ENCODE data around the gene CYFIP2.

Gene CYFIP2

DNA sequence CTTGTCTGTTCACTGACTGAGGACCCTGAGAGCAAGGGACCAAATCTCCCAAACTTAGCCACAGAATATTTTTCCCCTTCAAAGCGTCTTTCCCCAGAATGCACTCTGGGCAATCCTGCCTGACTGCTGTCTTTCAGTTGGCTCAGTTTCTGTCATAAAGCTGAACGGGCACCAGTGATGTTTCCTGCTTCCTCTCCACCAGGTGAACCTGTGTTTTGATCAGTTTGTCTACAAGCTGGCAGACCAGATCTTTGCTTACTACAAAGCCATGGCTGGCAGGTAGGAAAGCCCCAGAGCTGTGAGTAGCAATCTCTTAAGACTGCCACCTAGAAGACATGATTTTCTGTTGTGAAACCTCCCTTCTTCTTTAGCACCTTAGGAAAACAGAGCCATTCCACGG is 61.8 kb downstream of the CYFIP2 start:
- no peak for DNase-seq

DNA sequence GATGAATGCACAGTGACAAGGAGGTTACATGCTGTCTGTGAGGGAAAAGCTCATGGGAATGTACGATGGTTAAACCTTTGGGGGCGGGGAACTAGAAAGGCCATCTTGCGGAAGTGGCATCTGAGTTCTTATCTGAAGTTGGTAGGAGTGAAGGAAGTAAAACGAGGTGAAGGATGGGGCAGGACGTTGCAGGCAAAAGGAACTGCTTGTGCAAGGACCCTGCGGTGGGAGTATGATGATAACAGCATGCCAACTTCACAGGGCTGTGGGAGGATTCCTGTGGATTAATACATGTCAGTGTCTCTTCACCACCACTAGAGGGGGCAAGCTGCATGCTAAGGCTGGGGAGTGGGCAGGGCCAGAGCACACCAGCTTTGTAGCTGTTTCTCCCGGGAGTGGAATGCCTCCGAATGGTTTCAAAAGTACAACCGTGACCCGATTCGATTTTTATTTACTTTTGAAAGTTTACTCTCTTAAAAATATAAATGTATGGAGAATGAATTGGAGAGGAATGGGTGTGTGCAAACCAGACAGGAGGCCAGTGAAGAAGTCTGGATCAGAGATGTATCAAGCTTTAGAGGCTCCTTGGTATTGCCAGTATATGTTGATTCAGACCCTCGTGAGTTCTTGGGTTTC is 62.5 kb downstream of the CYFIP2 start:
- DNase-seq = peak; percentile 79 to 84

DNA sequence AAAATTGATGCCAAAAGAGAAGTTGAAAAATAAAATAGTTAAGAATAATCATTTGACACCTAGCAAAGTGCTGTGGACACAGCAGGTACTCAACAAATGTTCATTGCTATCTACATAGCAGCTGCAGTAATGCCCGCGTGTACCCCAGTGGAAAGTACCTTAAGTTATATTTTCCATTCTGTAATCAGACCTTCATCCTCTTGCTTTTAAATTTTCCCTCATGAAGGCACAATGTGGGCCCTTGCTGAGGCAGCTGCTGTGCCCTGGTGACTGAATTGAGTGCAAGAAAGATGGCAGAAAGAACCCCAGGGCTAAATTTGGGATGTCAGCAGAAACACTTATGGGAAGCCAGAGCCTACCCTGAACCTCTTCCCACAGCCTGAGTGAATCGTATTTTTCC is 65.9 kb downstream of the CYFIP2 start:
- DNase-seq = no peak

DNA sequence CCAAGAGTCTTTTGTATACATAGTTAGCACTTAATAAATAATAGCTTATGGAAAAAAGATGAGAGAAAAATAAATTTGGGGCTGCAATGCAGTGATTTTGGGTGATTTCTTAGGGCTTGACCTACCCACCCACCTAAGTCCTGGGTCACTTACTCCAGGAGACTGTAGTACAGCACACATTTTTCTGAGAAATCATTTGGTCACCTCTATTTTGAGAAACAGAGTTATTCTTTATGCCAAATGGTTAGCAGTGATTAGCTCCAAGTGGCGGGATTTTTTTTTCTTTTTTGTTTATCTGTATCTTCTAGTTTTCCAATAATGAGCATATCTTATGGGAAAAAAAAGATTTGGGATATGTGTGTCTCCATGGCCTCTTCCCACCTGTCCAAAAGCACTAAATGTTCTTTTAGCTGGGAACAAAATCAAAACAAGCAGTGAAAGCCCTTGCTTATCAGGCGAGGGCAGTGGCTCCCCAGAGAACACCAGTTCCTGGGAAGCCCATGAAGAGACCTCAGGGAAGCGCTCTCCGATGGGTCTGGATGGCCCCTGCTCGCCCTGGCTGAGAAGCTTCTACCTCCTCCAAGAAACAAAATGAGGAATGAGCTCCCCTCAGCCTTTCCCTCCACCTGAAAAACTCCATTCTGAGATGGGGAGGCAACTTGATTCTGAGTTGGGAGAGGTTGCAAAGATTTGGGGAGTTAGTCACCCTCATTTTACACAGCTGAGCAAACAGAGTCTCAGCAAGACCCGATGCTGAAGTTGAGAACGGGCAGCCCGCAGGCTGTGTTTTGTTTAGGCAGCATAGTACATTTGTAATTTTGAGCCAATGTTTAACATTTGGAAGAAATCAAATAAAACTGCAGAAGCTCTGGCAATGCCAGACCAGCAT is 69.9 kb downstream of the CYFIP2 start:
- DNase-seq = no peak

DNA sequence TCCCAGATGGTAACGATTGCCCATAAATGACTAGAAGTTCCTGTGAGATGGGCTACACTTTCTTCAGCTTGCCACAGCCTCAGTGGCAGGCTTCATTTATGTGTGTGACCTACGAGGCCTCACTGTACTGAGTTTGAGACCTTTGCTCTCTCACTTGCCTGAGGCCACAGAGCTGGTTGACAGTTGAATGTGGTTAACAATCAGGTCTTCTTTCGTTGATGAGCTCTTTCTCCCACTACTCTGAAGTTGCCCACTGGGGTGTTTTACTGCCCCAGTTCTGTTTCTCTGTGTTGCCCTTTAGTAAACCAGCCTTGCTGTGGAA is 70.5 kb downstream of the CYFIP2 start:
- DNase-seq = no peak

DNA sequence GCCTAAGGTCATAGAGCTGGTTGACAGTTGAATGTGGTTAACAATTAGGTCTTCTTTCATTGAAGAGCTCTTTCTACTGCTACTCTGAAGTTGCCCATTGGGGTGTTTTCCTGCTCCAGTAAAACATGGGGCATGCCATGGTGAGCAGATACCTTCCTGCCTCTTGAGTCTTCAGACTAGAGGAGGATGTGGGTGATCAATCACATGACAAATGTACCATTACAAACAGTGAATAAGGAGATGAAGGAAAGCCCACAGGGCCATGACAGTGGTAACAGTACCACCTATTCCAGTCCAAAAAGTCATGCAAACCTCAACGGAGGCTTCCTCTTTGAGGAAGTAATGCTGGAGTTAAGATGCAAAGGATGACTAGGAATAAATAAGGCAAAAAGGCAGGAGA is 73.5 kb downstream of the CYFIP2 start:
- no peak for DNase-seq

DNA sequence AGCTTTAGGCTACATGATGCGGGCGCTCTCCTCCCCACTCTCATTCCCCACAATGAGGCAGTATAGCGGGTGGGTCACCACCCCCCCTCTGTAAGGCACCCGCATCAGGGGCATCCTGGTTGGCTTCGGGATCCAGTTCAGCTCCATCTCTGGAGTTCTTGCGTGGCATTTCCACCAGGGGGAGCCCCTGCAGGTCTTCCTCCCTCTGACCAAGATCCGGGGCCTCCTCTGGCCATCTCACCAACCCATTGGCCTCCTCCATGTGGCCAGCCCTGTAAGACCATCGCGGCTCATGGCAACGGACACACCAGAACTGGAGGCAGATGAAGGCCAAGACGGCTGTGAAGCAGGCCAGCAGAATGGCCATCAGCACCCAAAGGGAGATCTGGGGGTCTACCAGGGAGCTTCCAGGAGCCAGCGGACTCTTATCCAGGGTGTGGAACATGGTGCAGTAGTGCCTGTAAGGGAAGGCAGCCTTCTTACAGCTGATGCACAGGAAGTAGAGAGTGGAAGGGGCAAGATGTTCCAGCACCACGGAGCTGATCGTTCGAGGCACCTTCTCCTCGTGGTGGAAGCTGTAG is 77.0 kb downstream of the CYFIP2 start:
- DNase-seq = peak; percentile 26 to 52

DNA sequence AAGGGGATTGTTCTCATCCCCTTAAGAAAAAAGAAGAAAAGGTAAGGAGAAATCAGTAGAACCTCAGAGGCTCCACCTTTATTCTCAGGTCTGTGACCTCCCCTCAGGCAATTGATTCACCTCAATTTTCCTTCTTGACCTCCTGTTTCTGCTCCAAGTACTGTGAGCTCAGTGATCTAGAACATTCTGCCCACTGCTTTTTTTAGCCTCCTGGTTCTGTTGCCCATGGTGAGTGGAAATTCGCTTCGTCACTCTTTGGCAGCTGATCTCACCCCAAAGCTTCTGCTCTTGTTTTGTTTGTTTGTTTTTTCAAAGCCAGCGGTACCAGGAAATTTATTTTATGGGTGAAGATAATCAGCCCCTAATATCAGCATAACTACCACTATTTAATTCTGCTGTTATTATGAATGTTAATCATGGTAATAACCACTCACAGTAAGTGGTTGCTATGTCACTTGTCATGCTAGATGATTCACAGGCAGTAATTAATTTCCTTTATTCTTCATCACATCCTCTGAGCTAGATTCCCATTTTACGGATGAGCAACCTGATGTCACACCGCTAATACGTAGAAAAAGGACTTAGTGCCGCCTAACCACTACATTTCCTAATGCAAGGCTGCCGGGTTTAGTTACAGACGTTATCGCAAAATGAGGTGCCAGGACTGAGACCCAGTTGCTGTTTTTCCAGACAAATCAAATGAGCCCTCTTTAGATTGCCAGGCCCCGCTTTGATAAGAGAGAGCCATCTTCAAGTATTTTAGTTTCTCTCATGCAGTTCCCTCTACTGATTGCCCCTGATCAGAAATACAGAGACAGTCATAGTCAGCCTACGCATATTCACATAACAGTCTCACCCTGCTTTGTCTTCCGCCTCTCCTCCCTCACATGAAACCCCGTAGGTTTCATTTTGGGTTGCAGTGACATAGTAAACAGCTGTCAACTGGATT is 78.2 kb downstream of the CYFIP2 start:
- DNase-seq = no peak

DNA sequence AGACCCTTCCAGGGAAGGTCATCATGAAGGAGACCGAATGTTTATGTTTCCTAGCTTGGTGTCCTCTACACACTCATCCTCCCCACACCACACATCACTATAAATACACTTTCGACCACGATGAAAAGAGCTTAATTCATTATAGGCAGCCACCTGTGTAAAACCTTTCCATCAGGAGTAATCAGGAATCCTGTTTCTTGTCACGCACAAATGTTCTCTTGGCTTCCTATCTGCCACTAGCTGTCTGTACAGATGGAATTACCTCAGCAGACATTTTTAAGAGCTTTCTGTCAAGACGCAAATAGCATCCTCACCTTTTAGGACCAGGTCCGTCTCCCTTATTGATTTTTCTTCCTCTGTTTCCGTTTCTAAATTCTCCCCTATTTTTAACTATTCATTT is 79.1 kb downstream of the CYFIP2 start:
- no peak for DNase-seq

DNA sequence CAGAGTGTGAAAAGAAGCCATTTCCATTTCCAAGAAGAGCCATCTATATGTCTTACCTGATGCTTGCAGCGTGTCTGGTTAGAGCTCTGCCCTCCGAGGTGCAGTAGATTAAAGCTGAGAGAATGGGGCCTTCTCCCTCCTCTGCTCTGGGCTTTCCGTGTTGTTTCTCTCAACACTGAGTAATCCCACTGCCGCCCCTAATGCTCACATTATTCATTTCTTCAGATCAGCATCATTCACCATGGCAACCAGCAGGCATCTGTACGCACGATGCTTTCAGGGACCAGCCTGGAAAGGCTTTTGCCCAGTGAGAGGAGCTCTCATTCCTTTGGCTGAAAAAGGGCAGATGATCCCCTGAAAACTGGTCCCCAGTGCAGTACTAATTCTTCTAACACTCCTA is 79.6 kb downstream of the CYFIP2 start:
- DNase-seq = no peak

DNA sequence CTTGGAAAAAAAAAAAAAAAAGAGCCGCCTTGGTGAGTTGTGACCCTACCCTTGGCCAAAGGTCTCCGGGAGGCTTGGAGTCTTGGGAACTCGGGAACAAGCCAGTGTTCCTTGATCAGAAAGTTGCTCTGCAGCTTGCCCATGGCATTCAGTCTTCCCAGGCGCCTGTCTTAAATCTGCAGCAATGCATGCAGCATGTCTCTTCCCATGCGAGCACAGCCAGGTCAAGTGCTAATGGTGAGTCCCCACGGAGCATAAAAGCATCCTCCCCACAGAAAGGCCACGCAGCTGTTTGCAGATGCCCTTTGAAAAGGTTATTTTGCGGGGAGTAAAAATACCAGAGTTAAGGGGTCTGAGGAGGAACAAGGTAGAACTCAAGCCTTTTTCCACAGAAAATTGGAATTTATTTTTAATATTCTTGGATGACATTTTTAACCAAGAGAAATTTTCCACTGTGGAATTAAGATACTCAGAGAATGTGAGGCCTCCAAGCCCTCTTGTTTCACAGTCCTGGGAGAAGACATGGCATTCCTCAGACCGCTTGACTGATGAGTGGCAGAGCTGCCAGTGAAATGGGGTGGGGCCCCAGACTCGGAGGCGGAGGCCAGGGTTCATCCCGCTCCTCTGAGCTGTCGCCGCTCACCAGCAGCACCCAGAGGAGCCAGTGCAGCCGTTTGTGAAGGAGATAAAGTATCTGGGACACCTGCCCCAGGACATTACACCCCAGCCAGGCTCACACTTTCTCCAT is 81.6 kb downstream of the CYFIP2 start:
- DNase-seq = no peak

DNA sequence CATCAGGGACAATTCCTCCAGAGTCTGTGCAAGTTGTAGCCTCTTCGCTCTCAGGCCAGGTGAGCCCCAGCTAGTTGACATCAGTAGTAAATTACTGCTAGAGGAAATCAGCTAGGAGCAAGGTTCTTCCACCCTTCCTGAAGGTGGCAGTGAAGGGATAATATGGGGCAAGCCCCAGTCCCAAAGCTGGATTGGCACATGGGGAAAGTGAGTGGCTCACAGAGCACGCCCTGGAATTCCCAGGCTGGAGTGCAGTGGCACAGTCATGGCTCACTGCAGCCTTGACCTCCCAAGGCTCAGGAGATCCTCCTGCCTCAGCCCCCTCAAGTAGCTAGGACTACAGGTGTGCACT is 82.1 kb downstream of the CYFIP2 start:
- no peak for DNase-seq

DNA sequence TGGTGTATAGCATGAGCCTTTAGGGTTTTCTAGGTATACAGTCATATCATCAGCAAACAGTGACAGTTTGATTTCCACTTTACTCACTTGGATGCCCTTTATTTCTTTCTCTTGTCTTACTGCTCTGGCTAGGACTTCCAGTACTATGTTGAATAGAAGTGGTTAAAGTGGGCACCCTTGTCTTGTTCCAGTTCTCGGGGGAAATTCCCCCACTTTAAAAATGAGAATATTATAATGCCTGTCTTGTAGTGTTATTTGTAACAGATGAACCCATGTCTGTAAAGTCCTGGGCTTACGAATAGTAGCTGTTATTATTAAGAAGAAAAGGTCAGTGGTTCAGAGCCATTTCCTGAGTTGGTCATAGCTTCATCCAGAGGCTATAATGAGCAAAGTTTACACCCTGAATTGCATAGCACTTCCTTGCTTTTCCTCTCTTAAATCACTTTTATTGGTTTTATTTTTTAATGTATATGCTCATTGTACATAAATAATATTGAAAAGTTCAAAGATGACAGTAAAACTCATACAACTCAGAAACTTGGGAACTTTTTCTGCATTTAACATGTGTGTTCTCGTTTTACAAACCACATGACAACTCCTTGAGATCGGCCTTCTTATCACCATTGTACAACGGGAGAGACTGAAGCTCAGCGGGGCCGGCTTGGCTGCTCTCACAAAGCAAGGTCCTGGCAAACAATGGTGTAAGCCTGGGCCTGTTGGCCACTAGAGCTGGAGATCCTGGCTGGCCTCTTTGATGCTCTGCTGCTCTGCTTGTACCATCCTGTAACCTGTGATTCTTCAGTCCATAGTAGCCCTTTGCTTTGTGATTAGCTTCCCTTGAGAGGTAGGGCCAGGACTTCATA is 85.2 kb downstream of the CYFIP2 start:
- DNase-seq = no peak

DNA sequence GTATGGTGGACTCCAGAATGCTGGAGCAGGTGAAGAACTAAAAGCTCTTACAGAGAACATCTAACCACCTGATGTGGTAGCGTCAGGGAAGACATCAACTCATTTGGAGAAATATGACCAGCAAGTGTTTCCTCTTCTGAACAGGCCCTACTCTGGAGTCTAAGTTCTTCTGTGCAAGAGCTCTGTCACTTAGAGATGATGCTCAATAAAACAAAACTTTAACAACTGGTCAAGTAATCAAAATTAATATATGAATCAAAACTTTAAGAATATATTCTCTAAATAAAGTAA is 85.8 kb downstream of the CYFIP2 start:
- DNase-seq = no peak

DNA sequence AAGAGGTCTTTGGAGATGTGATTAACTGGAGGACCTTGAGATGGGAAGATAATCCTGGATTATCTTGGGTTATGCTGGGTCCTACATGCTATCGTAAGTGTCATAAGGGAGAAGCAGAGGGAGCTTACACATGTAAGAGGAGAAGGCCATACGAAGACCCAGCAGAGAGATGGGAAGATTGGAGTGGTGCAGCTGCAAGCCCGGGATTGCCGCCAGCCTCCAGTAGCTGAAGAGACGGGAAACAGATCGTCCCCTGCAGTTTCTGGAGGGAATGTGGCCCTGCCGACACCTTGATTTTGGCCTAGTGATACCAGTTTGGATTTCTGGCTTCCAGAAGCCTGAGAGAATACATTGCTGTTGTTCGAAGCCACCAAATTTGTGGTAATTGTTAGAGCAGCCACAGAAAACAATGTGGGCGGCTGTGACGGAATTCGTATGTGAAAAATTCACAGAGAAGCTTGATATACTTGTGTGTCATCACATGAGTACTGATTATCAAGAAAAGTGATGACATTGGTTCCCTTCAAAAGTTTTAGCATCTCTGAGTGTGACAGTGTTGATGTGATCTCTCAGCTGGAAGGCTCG is 86.9 kb downstream of the CYFIP2 start:
- no peak for DNase-seq

DNA sequence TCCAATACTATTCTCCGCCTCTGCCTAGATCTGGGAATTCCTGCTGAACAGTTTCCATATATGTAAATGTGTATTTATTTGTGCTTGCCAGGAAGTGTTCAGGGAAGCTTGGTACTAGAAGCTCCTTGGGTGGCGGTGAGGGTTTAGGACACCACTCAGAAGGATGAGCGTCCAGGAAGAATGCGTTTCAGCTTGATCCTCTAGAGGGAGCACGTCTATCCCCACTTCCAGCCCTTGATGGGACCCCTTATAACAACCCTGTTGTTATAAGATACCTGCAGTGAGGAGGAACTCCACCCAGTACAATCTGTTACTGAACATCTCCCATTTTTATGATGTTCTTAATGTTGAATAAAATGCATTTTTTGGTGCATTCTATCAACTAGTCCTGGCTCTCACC is 88.9 kb downstream of the CYFIP2 start:
- no peak for DNase-seq

DNA sequence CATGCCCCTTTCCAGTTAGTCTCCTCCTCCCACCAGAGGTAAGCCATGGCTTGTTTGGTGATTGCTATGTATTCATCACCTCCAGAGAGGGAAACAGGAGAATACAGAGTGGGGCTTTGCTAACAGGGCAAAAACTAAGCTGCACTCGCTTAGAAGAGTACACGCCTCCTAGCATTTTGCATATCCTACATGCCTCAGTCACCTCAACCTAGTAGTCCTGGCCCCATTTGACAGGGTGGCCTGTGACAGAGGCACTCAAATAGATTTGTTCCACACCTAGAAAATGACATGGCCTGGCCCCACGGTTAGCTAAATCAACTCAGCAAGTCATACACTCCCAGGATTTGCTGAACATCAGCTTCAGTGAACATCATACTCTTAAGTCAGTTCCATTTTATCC is 90.7 kb downstream of the CYFIP2 start:
- no peak for DNase-seq

DNA sequence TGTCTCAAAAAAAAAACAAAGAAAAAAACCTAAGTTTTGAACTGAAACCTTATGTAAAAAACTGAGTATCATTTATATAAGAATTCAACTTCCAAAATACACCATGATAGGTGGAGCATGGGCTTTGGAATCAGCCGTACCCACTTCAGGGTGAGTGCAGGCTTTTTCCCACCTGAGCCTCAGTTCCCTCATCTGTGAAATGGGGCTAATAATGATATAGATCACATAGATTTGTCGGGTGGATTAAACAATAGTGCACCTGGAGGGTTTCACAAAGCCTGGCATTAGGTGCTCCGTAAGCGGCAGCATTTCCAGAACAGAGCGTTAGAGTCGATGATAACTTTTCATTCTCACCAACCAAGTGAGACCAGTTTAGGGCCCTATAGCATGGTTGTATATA is 91.9 kb downstream of the CYFIP2 start:
- no peak for DNase-seq

DNA sequence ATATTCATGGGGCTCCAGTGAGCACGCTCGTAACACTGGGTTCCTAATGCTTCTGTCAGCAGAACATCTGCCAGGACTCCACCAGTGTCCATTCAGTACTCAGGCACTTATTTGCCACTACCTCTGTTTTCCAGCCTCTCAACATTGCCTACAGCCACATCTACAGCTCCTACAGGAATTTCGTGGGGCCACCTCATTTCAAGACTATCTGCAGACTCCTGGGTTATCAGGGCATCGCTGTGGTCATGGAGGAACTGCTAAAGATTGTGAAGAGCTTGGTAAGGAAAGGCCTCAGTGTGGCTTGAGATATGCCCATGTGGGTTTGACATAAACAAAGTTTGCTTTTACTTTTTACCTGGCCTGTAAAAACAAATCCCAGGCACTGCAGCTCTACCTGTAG is 92.9 kb downstream of the CYFIP2 start:
- DNase-seq = no peak

DNA sequence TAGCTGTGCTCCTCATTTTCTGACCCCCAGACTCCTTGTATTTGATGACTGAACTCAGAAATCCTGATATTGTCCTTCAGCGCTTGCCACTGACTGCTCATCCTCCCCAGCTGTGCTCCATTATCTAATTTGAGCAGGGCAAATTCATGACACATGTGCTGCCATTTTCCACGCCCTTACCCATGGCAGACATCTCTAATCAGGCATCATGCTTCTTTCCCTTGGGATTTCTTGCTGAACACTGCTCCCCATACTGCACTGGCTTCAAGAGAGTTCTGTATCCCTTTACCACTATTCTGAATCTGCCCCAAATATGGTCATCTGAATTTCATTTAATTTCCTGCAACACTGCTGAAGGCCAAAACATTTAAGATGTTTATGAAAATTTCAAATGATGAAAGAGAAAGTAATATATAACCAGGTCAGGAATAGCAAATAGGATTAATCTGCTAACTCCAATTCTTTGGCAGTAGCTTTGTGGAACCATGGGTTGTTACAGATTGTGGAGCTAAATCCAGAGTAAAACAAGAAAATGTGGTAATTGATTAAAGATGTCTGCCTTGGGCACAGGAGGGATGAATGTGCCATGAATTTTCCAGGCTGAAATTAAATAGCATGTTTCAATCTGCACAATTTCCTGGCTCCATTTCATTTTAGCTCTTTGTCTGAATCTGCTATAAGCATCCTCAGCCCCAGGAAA is 93.6 kb downstream of the CYFIP2 start:
- no peak for DNase-seq

DNA sequence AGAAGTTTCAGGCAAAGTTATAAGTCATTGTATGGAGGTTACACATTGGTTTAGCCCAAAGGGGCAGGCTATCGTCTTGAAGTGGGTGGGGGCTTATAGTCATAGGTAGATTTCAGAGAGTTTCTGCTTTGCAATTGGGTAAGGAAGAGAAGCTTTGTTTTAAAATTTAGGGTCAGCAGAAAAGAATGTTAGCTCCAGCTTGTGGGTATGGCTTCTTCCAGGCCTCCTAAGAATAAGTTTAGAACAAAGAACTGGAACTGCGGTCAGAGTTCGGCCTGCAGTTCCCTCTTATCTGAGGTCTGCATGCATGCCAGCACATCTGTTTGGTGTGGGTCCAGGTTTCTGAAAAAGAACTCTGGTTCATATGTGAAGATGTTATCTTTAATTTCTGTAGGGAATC is 96.1 kb downstream of the CYFIP2 start:
- DNase-seq = peak in 1 of 2 donors; percentile 6
